CD4-positive, alpha-beta T cell treated with Interferon gamma for 1 hour (primary cell): ENCODE results near the gene CREBZF.
"Not testable (repeated sequence)": the region's sequence is repeated elsewhere in the genome, so short reads cannot be mapped to it uniquely, and the experiment has no call there.

ENCODE experiments used
- DNase-seq: peaks from one replicate; pipeline ENCODE4 v3.0.0-alpha.2; 2020

Gene CREBZF

DNA sequence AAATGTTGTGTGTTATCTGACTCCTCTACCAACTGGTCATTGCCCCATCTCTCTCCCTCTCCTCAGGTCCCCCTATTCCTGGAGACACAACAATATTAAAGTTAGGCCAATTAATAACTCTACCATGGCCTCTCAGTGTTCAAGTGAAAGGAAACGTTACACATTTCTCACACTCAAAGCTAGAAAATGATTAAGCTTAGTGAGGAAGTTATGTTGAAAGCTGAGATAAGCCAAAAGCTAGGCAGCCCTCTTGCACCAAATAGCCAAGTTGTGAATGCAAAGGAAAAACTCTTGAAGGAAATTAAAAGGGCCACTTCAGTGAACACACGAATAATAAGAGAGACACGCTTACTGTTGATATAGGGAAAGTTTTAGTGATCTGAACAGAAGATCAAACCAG, 44.7 kb downstream of the CREBZF start:
- no peak for DNase-seq

DNA sequence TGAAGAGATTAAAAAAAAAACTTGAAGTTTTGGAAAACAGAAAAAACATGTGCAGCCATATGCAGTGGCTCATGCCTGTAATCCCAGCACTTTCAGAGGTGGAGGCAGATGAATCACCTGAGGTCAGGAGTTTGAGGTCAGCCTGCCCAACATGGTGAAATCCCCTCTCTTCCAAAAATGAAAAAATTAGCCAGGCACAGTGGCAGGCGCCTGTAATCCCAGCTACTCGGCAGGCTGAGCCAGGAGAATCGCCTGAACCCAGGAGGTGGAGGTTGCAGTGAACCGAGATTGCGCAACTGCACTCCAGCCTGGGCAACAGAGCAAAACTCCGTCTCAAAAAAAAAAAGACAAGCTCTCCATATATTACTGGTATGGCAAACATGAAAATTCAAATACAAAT, 45.4 kb downstream of the CREBZF start:
- DNase-seq = no peak

DNA sequence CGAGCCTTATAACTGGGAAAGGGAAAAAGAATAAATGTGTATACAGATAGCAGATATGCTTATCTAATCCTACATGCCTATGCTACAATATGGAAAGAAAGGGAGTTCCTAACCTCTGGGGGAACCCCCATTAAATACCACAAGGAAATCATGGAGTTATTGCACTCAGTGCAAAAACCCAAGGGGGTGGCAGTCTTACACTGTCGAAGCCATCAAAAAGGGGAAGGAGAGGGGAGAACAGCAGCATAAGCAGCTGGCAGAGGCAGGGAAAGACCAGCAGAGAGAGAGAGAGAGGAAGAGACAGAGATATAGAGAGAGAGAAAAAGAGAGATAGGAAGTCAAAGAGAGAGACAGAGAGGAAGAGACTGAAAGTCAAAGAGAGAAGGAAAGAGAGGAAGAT, 53.3 kb downstream of the CREBZF start:
- not testable (repeated sequence) for DNase-seq
